GM10248 (cell line): ENCODE data around the gene SNX9.

Experiments
- CTCF ChIA-PET: fragments of 300-600 bp; sonication (Branson Sonifier 250); formaldehyde crosslinking; extraction: SDS; loops from one replicate; lab custom pipeline; 2021; ENCODE audit warnings: antibody characterized with exemption; lab: Yijun Ruan, JAX
- POLR2A ChIA-PET: fragments of 350-650 bp; sonication (Branson Sonifier 250); formaldehyde crosslinking; extraction: SDS; loops from one replicate; lab custom pipeline; 2020; ENCODE audit warnings: antibody characterized with exemption; lab: Yijun Ruan, JAX
- DNase-seq: peaks from one replicate; pipeline ENCODE4 v3.0.0; 2012; ENCODE audit errors: extremely low spot score
- TF ChIP-seq, protein P1 (sequence below): IDR thresholded peaks from 2 replicates; pipeline ENCODE4 v1.5.1; 2012; ENCODE audit warnings: mild to moderate bottlenecking, low read depth; ENCODE audit errors: extremely low read depth, missing control alignments, control extremely low read depth

SNX9 gene

GRCh38 chr6:157809613-157810012, 13.4 kb upstream of the SNX9 start:
- ChIA-PET POLR2A (no interaction called here), CTCF (interaction anchor here (1.2 to 2.9 kb wide), 2 partner anchors 64 to 217 kb away, joined by 3 to 13 read pairs; no protein-coding TSS in a partner anchor)
- DNase-seq: no peak
- TF ChIP-seq, protein P1, sequence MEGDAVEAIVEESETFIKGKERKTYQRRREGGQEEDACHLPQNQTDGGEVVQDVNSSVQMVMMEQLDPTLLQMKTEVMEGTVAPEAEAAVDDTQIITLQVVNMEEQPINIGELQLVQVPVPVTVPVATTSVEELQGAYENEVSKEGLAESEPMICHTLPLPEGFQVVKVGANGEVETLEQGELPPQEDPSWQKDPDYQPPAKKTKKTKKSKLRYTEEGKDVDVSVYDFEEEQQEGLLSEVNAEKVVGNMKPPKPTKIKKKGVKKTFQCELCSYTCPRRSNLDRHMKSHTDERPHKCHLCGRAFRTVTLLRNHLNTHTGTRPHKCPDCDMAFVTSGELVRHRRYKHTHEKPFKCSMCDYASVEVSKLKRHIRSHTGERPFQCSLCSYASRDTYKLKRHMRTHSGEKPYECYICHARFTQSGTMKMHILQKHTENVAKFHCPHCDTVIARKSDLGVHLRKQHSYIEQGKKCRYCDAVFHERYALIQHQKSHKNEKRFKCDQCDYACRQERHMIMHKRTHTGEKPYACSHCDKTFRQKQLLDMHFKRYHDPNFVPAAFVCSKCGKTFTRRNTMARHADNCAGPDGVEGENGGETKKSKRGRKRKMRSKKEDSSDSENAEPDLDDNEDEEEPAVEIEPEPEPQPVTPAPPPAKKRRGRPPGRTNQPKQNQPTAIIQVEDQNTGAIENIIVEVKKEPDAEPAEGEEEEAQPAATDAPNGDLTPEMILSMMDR: no peak

- TF ChIP-seq, protein P1: no peak
- DNase-seq: no peak
- ChIA-PET POLR2A (no interaction called here), CTCF (no interaction called here)
Observed at GRCh38 chr6:157811137-157811475, 11.9 kb upstream of the SNX9 start.

DNA sequence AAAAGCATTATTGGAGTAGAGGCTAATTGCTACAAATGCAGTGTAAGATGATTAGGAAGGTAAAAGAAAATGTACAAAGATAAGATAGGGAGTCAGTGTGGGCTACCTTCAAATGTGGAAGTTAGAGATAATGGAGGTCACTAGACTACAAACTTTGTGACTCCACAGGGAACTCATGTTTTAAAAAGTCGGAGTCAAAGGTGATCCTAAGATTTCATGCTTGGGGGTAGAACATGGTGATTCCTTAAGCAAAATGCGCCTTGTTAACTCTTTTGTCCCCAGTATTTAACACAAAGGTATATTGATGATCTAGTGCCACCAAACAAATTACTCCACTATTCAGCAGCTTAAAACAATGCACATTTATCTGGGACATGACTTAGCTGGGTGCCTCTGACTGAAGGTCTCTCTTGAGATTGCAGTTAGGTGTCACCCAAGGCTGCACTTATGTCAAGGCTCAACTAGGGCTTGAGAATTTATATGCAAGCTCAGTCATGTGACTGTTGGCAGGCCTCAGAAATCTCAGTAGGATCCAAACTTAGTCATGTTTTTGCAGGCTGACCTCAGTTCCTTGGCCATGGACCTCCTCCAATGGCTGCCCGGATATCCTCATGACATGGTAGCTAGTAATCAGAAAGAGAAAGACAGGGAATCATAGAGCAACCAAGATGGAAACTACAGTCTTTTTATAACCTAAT, 11.4 kb upstream of the SNX9 start:
- POLR2A ChIA-PET: no interaction called here
- DNase-seq: no peak
- CTCF ChIA-PET: interaction anchor here (1.0 to 1.1 kb wide), 2 partner anchors 57 to 62 kb away, joined by 3 to 4 read pairs; no protein-coding TSS in a partner anchor
- TF ChIP-seq, protein P1: no peak

DNA sequence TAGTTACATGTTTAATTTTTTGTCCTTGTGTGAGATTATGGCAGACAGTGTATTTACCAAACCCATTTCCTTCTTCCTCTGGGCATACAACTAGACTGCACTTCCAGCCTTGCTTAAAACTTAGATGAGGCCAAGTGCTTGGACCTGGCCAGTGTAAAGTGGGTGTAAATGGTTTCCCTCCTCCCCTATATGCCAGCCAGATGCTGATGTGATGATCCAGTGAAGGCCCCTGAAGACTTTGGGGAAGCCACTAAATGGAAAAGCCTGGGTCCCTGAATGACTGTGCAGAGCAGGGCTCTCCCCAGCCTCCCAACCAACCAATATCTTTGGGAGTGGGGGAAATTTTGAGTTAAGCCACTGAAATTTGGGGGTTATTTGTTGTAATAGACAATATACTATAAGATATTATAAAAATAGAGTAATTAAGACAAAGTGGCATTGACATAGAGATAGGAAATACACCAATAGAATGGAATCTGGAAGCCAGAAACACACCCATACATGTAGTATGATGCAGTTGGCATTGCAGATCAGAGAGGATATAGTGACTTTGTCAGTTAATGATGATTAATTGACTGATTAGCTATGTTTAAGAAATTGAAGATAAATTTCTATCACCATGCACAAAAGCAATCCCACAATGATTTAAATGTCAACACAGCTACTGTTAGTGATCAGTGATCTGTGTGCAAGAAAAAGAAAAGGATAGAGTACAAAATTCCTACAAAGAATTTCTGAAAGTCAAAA, 10.4 kb upstream of the SNX9 start:
- CTCF ChIA-PET: interaction anchor here (1.0 to 1.3 kb wide), 4 partner anchors 12 to 61 kb away, joined by 3 to 4 read pairs (median 3); no protein-coding TSS in a partner anchor
- POLR2A ChIA-PET: no interaction called here
- TF ChIP-seq, protein P1: no peak
- DNase-seq: no peak

GRCh38 chr6:157813191-157813590, 9.9 kb upstream of the SNX9 start:
- TF ChIP-seq, protein P1: no peak
- ChIA-PET POLR2A (no interaction called here), CTCF (interaction anchor here (1.1 to 1.3 kb wide), 2 partner anchors 12 to 49 kb away, joined by 3 read pairs; no protein-coding TSS in a partner anchor)
- DNase-seq: no peak

DNA sequence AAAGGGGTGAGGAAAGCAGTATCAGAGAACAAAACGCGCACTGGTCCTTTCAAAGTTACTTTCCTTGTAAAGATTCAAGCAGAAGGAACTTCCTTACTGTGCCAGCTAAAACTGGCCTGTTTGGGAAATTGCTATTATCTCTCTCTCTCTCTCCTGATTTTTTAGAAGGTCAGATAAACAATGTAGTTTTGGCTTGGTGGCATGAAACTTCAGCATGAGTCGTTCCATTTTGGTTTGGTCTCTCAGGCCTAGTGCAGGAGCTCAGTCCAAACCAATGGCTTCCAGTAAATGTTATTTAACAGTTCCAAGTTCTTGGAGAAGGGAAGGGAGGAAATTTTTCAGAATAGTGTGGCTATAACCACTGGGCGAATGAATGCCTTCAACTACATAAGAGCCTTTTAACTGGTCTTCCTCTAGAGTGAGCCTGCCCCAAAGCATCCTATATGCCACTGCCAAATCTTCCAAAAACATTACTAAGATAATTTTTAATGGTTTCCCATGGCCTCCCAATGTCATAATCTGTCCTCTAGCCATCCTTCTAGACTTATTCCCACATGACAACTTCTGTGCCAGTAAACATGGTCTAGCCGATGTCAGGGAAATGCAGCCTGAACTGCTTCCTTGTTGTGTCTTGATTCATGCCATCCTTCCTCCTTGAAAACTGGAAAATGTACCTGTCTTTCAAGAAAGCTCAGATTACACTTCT, 9.1 kb upstream of the SNX9 start:
- TF ChIP-seq, protein P1: no peak
- POLR2A ChIA-PET: no interaction called here
- CTCF ChIA-PET: interaction anchor here (1.1 kb wide), 1 partner anchor 50 kb away, joined by 3 read pairs; no protein-coding TSS in a partner anchor
- DNase-seq: no peak
